ENCODE measurements around the gene TBX1.

TBX1 gene

DNA sequence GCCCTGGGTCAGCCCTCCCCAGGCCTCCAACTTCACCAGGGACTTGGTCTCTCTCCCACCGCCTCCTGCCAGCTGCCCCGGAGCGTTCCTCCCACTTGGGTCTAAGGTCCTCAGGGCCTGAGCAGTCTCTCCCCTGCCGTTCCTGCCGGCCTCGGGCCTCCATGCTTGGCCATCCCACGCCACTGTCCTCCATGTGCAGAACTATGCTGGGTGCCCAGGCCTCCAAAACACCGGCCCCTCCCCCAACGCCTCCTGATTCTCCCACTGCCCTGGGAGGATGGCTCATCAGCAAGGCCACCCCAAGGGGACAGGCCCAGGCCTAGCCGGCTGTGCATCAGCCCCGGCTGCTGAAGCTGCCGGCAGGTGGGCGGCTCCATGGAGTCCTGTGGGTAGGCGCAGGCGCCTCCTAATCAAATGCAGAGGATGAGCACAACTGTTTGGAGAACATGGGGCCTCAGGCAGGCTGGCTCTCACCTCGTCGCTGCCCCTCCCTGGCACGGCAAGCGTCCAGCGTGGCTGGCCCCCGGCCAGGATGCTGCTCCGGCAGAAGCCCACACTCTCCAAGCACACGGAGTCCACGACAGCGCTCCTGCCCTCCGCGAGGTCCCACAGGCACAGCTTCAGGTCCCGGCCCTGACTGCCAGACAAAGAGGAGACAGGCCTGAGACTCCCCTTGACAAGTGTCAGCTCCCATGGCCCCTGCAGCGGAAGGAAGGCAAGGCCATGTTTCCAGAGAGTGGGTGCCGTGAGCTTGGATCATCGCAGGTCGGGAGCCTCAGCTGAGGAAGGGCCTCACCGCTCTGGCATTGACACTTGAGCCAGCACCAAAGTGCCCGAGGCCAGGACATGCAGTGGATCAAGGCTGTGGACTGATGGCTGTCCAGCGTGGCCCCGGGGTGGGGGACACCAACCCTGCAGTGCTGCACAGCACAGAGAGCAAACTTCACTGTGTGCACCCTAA, 51.5 kb downstream of the TBX1 start:
- no peak for TF ChIP-seq GATA3 (IDR thresholded peaks at IDR 0.05; ENCODE audit: low read depth, low read length)
- TF ChIP-seq GATA2 (IDR thresholded peaks at IDR 0.05; ENCODE audit: low read depth, low read length), result no peak

DNA sequence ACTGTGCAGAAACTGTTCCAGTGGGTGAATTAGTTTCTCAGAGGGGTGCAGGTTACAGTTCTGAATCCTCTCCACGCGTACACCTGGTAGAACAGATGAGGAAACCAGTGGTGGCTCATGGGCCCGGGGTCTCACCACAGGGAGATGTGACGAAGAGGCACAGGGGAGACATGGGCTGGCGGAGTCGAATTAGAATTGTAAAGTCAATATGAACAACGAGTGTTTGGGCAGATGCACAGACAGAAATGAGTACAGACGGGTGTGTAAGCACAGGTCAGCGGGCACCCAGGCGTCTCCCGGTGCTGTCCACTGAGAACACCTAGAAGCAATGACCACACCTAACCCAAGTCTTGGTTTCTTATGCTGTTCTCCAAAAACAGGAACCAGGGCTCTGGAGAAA, 52.3 kb downstream of the TBX1 start:
- TF ChIP-seq GATA3 (IDR thresholded peaks at IDR 0.05; ENCODE audit: low read depth, low read length), result no peak
- no peak for TF ChIP-seq GATA2 (IDR thresholded peaks at IDR 0.05; ENCODE audit: low read depth, low read length)

DNA sequence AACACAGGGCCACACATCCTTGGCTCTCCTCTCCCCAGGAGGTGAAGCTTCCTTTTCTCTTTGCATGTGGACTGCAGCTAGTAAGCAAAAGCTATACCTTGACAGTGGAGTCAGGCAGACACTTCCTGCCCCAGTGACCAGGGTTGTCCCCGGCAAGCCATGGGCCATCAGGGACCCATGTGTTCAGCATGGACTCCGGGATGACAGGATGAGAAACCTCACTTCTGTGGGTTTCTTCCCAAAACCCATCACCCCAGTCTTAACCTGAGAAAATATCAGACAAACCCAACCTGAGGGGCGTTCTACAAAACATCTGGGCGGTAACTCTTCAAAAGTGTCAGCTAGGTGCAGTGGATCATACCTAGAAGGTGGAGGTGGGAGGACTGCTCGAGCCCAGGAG, 53.9 kb downstream of the TBX1 start:
- TF ChIP-seq GATA2 (IDR thresholded peaks at IDR 0.05; ENCODE audit: low read depth, low read length) (no peak), GATA3 (IDR thresholded peaks at IDR 0.05; ENCODE audit: low read depth, low read length) (no peak)

DNA sequence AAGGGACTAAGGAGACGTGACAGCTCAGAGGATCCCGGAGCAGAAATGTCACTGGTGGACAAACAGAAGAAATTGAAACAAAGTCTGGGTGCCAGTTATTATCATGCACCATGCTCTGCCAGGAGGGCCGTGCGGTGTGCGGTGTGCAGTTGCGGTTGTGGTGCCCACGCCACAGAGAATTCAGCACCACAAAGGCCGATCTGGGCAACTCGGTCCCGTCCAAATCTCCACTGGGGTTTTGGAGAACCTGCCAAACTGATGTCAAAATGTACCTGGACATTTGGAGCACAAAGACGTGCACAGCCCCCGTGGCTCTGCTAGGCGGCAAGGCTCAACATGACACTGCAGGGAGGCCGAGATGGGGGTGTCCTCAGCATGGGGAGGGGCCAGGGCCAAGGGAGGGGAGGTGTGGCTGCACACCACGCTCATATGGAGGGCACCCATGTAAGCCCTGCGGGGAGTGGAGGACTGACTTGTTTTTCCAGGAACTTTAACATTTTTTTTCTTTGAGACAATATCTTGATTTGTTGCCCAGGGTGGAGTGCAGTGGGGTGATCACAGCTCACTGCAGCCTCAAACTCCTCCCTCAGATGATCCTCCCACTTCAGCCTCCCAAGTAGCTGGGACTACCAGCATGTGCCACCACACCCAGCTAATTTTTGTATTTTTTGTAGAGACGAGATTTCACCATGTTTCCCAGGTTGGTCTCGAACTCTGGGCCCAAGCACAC, 54.7 kb downstream of the TBX1 start:
- TF ChIP-seq GATA2 (IDR thresholded peaks at IDR 0.05; ENCODE audit: low read depth, low read length) (no peak), GATA3 (IDR thresholded peaks at IDR 0.05; ENCODE audit: low read depth, low read length) (no peak)

DNA sequence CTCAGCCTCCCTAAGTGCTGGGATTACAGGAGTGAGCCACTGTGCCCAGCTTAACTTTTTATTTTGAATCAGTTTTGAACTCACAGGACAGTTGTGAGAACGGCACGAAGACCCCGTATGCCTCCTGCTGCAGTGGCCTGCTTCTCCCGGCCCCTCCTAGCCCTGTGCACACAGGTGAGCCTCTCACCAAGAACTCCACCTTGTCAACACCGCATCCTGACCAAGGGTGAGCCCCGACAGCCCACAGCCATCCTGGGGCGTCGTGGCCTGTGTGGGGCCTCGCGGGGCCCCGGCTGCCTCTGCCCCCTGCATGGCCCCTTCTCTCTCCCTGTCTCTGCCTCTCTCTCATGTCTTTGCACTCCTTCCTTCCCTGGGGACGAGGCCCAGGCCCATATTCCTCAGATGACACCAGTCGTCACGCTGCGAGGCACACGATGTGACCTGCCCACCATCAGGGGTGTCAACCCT, 55.3 kb downstream of the TBX1 start:
- TF ChIP-seq GATA2 (IDR thresholded peaks at IDR 0.05; ENCODE audit: low read depth, low read length), result no peak
- TF ChIP-seq GATA3 (IDR thresholded peaks at IDR 0.05; ENCODE audit: low read depth, low read length), result no peak

DNA sequence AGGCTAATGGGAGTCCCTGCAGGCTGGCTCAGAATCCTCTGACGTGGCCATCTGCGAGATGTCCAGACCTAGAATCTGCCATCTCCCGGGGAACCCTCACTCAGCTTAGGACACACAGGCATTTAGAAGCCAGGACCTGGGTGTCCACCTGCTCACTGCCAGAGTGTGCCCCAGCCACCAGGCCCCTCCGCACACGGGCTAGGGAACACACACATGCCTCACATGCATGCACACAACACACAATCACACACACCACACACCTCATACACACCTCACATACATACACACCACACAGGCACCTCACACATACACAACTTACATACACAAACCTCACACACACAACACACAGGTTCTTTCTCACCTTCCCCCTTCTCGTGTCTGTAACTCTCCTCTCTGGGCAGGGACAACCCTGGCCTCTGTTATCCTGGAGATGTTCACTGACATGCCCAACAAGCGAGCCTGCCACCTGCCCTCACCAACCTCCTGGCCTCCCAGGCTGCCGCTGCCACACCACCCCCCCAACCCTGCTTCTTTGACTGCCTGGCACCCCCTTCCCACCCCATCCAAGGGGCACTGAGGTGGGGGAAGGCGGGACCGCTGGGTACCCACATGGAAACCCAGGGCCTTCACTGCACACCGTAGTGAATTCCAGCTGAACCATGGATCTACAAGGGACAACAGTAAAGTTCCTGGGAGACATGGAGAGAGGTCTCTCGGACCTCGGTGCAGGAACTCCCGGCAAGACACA, 56.0 kb downstream of the TBX1 start:
- TF ChIP-seq GATA3 (IDR thresholded peaks at IDR 0.05; ENCODE audit: low read depth, low read length), result no peak
- TF ChIP-seq GATA2 (IDR thresholded peaks at IDR 0.05; ENCODE audit: low read depth, low read length), result no peak
